Fibroblast of skin of scalp (primary cell): ENCODE results near the gene ANO6.
"Not testable (repeated sequence)": the region's sequence is repeated elsewhere in the genome, so short reads cannot be mapped to it uniquely, and the experiment has no call there.

ENCODE experiments used
- DNase-seq: peaks from one replicate; pipeline ENCODE4 v3.0.0-alpha.2; 2013

ANO6 gene

DNA sequence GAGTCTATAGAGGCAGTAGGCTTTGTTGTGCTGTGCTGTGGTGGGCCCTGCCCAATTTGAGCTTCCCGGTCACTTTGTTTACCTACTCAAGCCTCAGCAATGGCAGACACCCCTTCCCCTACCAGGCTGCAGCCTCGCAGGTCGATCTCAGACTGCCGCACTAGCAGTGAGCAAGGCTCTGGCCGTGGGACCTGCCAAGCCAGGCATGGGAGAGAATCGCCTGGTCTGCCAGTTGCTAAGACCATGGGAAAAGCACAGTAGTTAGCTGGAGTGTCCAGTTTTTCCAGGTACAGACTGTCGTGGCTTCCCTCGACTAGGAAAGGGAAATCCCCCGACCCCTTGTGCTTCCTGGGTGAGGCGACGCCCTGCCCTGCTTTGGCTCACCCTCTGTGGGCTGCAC is 26.3 kb downstream of the ANO6 start:
- DNase-seq = no peak

GRCh38 chr12:45243963-45244362 is 28.1 kb downstream of the ANO6 start:
- DNase-seq = no peak

DNA sequence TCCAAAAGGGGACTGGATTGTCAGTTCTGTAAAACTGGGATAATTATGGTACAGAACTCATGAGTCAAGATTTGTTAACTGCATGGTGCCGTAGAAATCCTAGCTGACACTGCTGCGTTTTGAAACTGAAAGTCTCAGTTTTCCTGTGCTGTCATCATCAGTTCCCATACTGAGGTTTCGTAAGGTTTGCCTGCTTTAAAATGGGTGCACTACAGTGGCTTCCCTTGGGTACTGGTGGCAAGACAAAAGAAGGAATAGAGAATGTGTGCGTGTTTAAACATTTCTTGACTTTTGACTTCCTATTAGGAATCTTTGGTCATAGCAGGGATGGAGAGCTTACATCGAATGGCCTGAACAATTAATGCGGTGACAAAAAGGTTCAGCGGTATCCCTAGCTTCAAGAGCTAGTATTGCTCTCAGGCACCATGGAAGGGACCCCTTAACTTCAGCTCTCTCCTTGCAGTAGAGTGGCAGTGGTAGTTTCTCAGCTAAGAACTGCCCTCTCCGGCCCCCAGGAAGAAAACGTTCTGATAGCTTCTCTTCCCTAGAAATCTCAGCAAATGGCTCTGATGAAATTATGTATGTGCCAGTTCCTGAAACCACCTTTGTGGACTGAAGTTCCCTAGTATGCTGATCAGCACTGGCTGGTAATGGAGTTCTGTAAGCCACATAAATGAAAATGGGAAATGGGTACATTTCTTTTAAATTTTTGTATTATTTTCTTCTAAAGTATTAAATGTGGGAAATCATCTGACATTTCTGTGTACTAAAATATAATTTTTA is 28.9 kb downstream of the ANO6 start:
- peak; percentile 46 for DNase-seq

DNA sequence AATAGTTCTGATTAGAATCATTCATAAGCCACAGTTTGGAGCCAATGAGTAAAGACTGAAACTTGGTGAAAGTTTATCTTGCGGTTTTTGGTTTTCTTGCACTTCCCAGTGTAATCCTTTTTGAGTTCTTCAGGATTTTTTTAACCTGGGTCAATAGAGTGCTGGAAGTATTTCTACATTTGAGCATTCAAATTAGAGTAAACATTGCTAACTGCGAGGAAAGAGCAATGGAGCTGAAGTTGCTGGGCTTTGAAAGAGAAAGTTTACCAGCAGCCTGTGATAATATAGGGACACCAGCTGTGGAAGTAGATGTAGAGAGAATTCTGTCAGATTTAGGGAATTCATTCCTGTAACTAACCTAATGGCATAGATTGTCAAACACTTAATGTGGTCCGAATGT is 30.3 kb downstream of the ANO6 start:
- DNase-seq = peak; percentile 5

DNA sequence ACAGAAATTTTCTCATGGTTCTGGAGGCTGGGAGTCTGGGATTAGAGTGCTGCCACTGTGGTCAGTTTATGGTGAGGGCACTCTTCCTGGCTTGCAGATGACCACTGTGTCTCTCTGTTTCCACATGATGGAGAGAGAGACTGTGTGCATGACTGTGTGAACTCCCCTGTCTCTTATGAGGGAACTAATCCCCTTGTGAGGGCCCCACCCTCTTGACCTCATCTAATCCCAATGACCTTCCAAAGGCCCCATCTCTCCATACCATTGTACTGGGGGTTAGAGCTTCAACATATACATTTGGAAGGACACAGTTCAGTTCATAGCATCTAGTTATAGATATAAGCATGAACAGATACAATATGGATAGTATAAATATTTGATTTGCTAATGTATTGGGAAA is 31.7 kb downstream of the ANO6 start:
- no peak for DNase-seq

GRCh38 chr12:45248095-45248494 is 32.2 kb downstream of the ANO6 start:
- DNase-seq = no peak

DNA sequence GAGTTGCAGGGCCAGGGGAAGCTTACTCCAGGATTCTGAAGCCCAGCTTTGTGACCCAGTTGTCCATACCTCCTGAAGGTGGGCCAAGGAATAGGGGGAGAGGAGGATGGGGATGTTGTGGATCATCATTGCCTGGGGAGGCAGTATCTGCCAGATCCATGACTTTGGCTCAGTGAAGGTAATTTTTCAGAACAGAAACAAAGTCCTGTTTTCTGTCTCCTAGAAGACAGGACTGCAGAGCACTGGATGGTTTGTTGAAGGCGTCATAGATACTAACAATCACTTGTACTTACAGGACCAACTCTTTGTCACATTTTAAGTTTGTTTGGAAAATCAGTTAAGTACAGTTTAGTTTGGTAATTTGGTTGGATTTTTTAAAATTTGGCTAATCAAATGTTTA is 38.4 kb downstream of the ANO6 start:
- DNase-seq = no peak

GRCh38 chr12:45256721-45257120 is 40.8 kb downstream of the ANO6 start:
- DNase-seq = no peak

DNA sequence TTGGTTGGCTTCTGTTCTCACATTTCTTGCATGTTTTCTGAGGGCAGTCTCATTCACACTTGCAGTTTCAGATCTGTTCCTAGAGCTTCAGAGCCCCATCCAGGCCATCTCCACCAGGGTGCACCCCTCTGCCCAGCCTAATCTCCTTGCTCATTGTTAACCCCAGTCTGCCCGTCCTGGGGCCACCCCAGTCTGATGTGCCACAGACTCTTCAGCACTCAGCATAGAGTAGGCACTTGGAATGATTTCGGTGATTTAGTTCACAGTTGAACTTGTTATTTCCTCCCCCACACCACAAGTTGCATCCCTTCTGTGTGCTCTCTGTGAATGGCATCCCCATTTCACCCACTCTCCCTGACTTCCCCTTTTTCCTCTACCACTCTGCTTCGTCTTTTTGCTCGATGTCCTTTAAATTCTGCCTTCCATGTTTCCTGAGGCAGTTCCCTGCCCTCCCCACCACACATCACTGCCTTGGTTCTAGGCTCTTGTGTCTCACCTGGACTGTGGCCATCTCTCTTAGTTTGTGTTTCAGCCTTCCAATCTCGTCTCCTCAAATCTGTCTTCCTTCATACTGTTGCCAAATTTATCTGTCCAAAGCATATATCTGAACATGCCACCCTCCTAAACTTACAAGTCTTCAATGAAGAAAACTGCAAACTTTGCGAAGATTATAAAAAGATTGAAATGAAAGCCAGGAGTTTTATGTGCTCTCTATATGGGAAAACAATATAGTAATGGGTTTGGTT is 41.5 kb downstream of the ANO6 start:
- no peak for DNase-seq

DNA sequence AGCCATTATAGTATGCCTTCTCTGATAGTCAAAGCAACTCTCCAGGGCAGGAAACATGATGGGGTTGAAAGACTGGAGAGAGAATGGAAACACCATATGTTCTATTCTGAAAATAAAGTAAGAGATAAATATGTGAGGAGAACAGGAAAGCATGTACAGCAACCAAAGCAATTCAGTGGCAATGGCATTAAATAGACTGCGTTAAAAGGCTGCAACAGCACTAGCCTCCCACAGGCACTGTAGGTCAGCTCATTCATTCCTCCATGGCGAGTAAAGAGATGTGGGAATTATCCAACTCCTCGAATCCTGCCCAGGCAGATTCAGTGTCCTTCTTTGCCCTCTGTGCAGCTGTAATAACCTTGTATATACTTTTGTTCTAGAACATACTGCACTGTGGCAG is 43.8 kb downstream of the ANO6 start:
- DNase-seq = peak; percentile 75

GRCh38 chr12:45260104-45260815 is 44.4 kb downstream of the ANO6 start:
- peak; percentile 30 for DNase-seq

GRCh38 chr12:45260854-45261253 is 45.0 kb downstream of the ANO6 start:
- DNase-seq = no peak

DNA sequence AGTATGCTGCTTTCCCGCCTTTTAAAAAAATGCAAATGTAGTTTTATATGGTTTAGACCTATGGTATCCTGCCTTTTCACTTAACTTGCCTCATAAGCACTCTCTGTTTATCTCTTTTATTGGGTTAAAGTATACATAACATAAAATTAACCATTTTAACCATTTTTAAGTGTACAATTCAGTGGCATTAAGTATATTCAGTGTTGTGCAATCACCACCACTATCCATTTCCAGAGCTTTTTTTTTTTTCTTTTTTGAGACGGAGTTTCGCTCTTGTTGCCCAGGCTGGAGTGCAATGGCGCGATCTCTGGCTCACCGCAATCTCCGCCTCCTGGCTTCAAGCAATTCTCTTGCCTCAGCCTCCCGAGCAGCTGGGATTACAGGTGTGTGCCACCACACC is 46.3 kb downstream of the ANO6 start:
- not testable (repeated sequence) for DNase-seq

- DNase-seq = no peak
Observed at GRCh38 chr12:45263587-45263986, 47.7 kb downstream of the ANO6 start.

- peak; percentile 94 for DNase-seq
Observed at GRCh38 chr12:45268672-45269411, 52.9 kb downstream of the ANO6 start.

- DNase-seq = no peak
Observed at GRCh38 chr12:45269412-45269751, 53.5 kb downstream of the ANO6 start.

GRCh38 chr12:45270951-45271350 is 55.1 kb downstream of the ANO6 start:
- no peak for DNase-seq

DNA sequence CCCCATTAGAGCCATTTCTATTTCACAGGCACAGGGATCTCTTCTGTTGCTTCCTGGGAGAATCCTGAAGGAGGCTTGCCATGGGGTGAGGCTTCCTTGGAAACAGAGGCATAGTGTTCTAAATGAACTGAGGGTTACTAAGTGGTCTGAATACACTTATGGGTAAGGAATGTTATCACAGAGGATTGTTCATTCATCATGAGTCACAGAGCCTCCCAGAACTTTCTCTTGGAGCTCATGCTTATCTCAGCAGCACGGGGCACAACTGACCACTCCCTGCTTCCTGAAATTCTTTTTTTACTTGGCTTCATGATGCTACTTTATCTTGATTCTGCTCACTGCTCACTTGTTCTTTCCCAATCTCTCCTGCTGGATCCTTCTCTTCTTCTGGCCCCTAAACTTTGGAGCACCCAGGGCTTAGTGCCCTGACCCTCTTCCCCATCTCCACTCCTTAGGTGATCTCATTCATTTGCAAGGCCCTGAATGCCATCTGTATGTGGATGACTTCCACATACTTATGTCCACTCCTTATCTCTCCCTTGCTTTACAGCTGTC is 57.9 kb downstream of the ANO6 start:
- DNase-seq = peak; percentile 94

GRCh38 chr12:45276154-45276755 is 60.4 kb downstream of the ANO6 start:
- no peak for DNase-seq

- no peak for DNase-seq
Observed at GRCh38 chr12:45278447-45278846, 62.6 kb downstream of the ANO6 start.

GRCh38 chr12:45279931-45280830 is 64.3 kb downstream of the ANO6 start:
- no peak for DNase-seq
